Smooth muscle cell (in vitro differentiated cells): ENCODE results near the gene FAM236B. TPM values are rescaled to one million over a fixed set of nuclear protein-coding genes. Genes with fewer than 3 reads are reported as not detected.
"Not testable (repeated sequence)": the region's sequence is repeated elsewhere in the genome, so short reads cannot be mapped to it uniquely, and the experiment has no call there.

ENCODE experiments used
- DNase-seq: peaks from one replicate; lab custom pipeline; 2025; ENCODE audit not compliant: unreplicated experiment; lab: John Stamatoyannopoulos, UW
- H2AFZ ChIP-seq: fragments of 200-600 bp; sonication (generic); 2 replicates; pipeline ENCODE4 v1.6.0; 2016; ENCODE audit warnings: antibody characterized with exemption, low read depth, mild to moderate bottlenecking
- H3F3A ChIP-seq: fragments of 200-600 bp; sonication (generic); 2 replicates; pipeline ENCODE4 v1.6.0; 2017; ENCODE audit warnings: antibody characterized with exemption, low read depth
- H3K27ac ChIP-seq: fragments of 200-600 bp; sonication (generic); 2 replicates; pipeline ENCODE4 v1.5.1; 2016; ENCODE audit warnings: low read depth, mild to moderate bottlenecking
- H3K27me3 ChIP-seq: fragments of 200-600 bp; sonication (generic); 2 replicates; pipeline ENCODE4 v1.6.1; 2016; ENCODE audit warnings: low read depth, mild to moderate bottlenecking
- H3K36me3 ChIP-seq: fragments of 200-600 bp; sonication (generic); 2 replicates; pipeline ENCODE4 v1.5.1; 2016; ENCODE audit warnings: low read depth
- H3K4me1 ChIP-seq: fragments of 200-600 bp; sonication (generic); 2 replicates; pipeline ENCODE4 v1.5.1; 2016; ENCODE audit warnings: low read depth
- H3K4me2 ChIP-seq: fragments of 200-600 bp; sonication (generic); 2 replicates; pipeline ENCODE4 v1.6.0; 2016; ENCODE audit warnings: mild to moderate bottlenecking
- H3K4me3 ChIP-seq: fragments of 200-600 bp; sonication (generic); 2 replicates; pipeline ENCODE4 v1.5.1; 2016; ENCODE audit warnings: mild to moderate bottlenecking
- H3K79me2 ChIP-seq: fragments of 200-600 bp; sonication (generic); 2 replicates; pipeline ENCODE4 v1.6.0; 2016; ENCODE audit warnings: low read depth, mild to moderate bottlenecking
- H3K9ac ChIP-seq: fragments of 200-600 bp; sonication (generic); 2 replicates; pipeline ENCODE4 v1.6.0; 2016; ENCODE audit warnings: low read depth
- H3K9me3 ChIP-seq: fragments of 200-600 bp; sonication (generic); replicated peaks from 2 replicates; pipeline ENCODE4 v1.5.1; 2016; ENCODE audit warnings: low read depth
- H4K20me1 ChIP-seq: fragments of 200-600 bp; sonication (generic); 2 replicates; pipeline ENCODE4 v1.6.0; 2016; ENCODE audit warnings: low read depth
- WGBS: methylation state at CpG from one replicate; pipeline ENCODE4 v1.1.7; 2016; ENCODE audit warnings: low lambda C conversion rate; 5-methylcytosine and 5-hydroxymethylcytosine counted together
- polyA plus RNA-seq: library from polyadenylated mRNA; unstranded; fragments of >200 nt; fragmentation: Nextera tagmentation; extraction: Ambion mirVana; gene quantifications from 2 replicates; pipeline ENCODE4 v1.2.1, GENCODE V29; 2016
- total RNA-seq: library from RNA; depleted of rRNA; stranded (reverse); fragments of >200 nt; gene quantifications from 2 replicates; pipeline ENCODE4 v1.2.3, GENCODE V29; 2014

Gene FAM236B
- total RNA-seq: not detected in 2 replicates
- polyA plus RNA-seq: not detected in 2 replicates

- H3K79me2 ChIP-seq, H3K4me3 ChIP-seq, H4K20me1 ChIP-seq, H3K27me3 ChIP-seq, H3F3A ChIP-seq, H3K4me1 ChIP-seq, H3K9me3 ChIP-seq, H3K9ac ChIP-seq, H3K36me3 ChIP-seq, H2AFZ ChIP-seq, DNase-seq, H3K27ac ChIP-seq, H3K4me2 ChIP-seq: not testable (repeated sequence)
- WGBS: no CpG with 5 or more reads among the region's 15 CpGs
Observed at GRCh38 chrX:72782560-72782959, at the start of gene FAM236B. Gene FAM236B (minus strand): TSS chrX:72782660. CDS start chrX:72782560, 100 bp downstream.

GRCh38 chrX:72830701-72831100 lies 48.2 kb upstream of the FAM236B start:
- H3K79me2 ChIP-seq, H3K9ac ChIP-seq, H4K20me1 ChIP-seq, H3K36me3 ChIP-seq, H3K27me3 ChIP-seq, H3K4me1 ChIP-seq, H2AFZ ChIP-seq, H3K9me3 ChIP-seq, H3K4me3 ChIP-seq, H3K27ac ChIP-seq, H3K4me2 ChIP-seq, DNase-seq, H3F3A ChIP-seq: not testable (repeated sequence)
- no CpG with 5 or more reads among the region's 13 CpGs for WGBS

GRCh38 chrX:72808110-72808509 lies 25.6 kb upstream of the FAM236B start, which contains the start of gene FAM236D:
Gene FAM236D (minus strand): TSS chrX:72808210. CDS start chrX:72808110, 100 bp downstream.
- not testable (repeated sequence) for H3K79me2 ChIP-seq, H3K36me3 ChIP-seq, H3K9ac ChIP-seq, H3K4me3 ChIP-seq, DNase-seq, H3F3A ChIP-seq, H3K9me3 ChIP-seq, H3K27me3 ChIP-seq, H3K4me1 ChIP-seq, H2AFZ ChIP-seq, H3K27ac ChIP-seq, H3K4me2 ChIP-seq, H4K20me1 ChIP-seq
- no CpG with 5 or more reads among the region's 13 CpGs for WGBS

GRCh38 chrX:72790390-72790789 lies 7.9 kb upstream of the FAM236B start:
- not testable (repeated sequence) for H2AFZ ChIP-seq, H3K27me3 ChIP-seq, H3K4me1 ChIP-seq

GRCh38 chrX:72788142-72788541 lies 5.7 kb upstream of the FAM236B start:
- H3K27me3 ChIP-seq, H3K4me1 ChIP-seq, H3K4me3 ChIP-seq, H2AFZ ChIP-seq, H3K9ac ChIP-seq, H3F3A ChIP-seq, H3K36me3 ChIP-seq, H3K79me2 ChIP-seq, H3K27ac ChIP-seq, H4K20me1 ChIP-seq, H3K9me3 ChIP-seq, H3K4me2 ChIP-seq, DNase-seq: not testable (repeated sequence)
- WGBS: no CpG with 5 or more reads among the region's 1 CpG

More at GRCh38 chrX:72790390-72790789, 7.9 kb upstream of the FAM236B start:
- not testable (repeated sequence) for H3K4me3 ChIP-seq, H3F3A ChIP-seq, H3K9ac ChIP-seq, H3K79me2 ChIP-seq, H3K36me3 ChIP-seq, H4K20me1 ChIP-seq, H3K9me3 ChIP-seq, H3K27ac ChIP-seq, DNase-seq, H3K4me2 ChIP-seq
- WGBS: 100% methylated on average over 1 of the region's 3 CpGs

GRCh38 chrX:72783964-72784363 lies 1.5 kb upstream of the FAM236B start:
- H3K9ac ChIP-seq, H4K20me1 ChIP-seq, H3F3A ChIP-seq, H3K27ac ChIP-seq, H3K79me2 ChIP-seq, H3K27me3 ChIP-seq, H3K36me3 ChIP-seq, H3K9me3 ChIP-seq, H3K4me1 ChIP-seq, H3K4me2 ChIP-seq, H3K4me3 ChIP-seq, H2AFZ ChIP-seq, DNase-seq: not testable (repeated sequence)
- no CpG with 5 or more reads among the region's 6 CpGs for WGBS

- not testable (repeated sequence) for H3K27ac ChIP-seq, H3K9me3 ChIP-seq, H3K4me1 ChIP-seq, H3K4me3 ChIP-seq, H3K4me2 ChIP-seq, H3K27me3 ChIP-seq, H4K20me1 ChIP-seq, H3K9ac ChIP-seq, DNase-seq, H3K79me2 ChIP-seq, H3K36me3 ChIP-seq, H2AFZ ChIP-seq, H3F3A ChIP-seq
- WGBS: no CpG with 5 or more reads among the region's 8 CpGs
Observed at GRCh38 chrX:72783365-72783936, 991 bp upstream of the FAM236B start.

GRCh38 chrX:72778146-72778545 lies 4.3 kb downstream of the FAM236B start:
- not testable (repeated sequence) for H3K9ac ChIP-seq, H3K27ac ChIP-seq, H3K27me3 ChIP-seq, H3K36me3 ChIP-seq, H3K4me2 ChIP-seq, H3K9me3 ChIP-seq, DNase-seq, H3F3A ChIP-seq, H3K4me3 ChIP-seq, H3K79me2 ChIP-seq, H3K4me1 ChIP-seq, H4K20me1 ChIP-seq, H2AFZ ChIP-seq
- WGBS: no CpG with 5 or more reads among the region's 6 CpGs

GRCh38 chrX:72777467-72777790 lies 5.0 kb downstream of the FAM236B start:
- H3K4me3 ChIP-seq, H3K9ac ChIP-seq, H3K4me1 ChIP-seq, H3K27me3 ChIP-seq, H3K27ac ChIP-seq, H2AFZ ChIP-seq, H3K79me2 ChIP-seq, H3K9me3 ChIP-seq, H4K20me1 ChIP-seq, H3K4me2 ChIP-seq, H3K36me3 ChIP-seq, H3F3A ChIP-seq, DNase-seq: not testable (repeated sequence)
- no CpG with 5 or more reads among the region's 15 CpGs for WGBS
